PFSK-1 (cell line): ENCODE data around the gene SLC29A2.

Source experiments
- FOXP2 ChIP-seq: optimal IDR thresholded peaks from 2 replicates; pipeline ENCODE3; 2011; ENCODE audit warnings: borderline replicate concordance, control low read depth, inconsistent platforms; ENCODE audit not compliant: insufficient read depth; ENCODE audit errors: extremely low read length, extremely low read depth
- POLR2AphosphoS5 ChIP-seq: IDR thresholded peaks from 2 replicates; pipeline ENCODE4 v1.6.1; 2012; ENCODE audit warnings: low read depth, mild to moderate bottlenecking, control low read depth, low read length, moderate library complexity

- TF ChIP-seq POLR2AphosphoS5 (no peak), FOXP2 (no peak)
Measured at GRCh38 chr11:66330931-66331330, 40.6 kb downstream of the SLC29A2 start.
